GM19328 (cell line): Measurements from ENCODE around the gene OTUD1.

Experiments used
- ATAC-seq: cut with Tn5 transposase; IDR thresholded peaks from one replicate; pipeline ENCODE4 v1.9.1; 2021; ENCODE audit warnings: mild to moderate bottlenecking, moderate library complexity; ENCODE audit not compliant: unreplicated experiment

OTUD1 gene

GRCh38 chr10:23421397-23421796, 17.5 kb upstream of the OTUD1 start:
- no peak for ATAC-seq

GRCh38 chr10:23422003-23422411, 16.9 kb upstream of the OTUD1 start:
- ATAC-seq: no peak

GRCh38 chr10:23432166-23432565, 6.7 kb upstream of the OTUD1 start:
- ATAC-seq: no peak

- no peak for ATAC-seq
Observed at GRCh38 chr10:23432639-23433038, 6.2 kb upstream of the OTUD1 start.

- ATAC-seq: no peak
Observed at GRCh38 chr10:23433701-23434100, 5.2 kb upstream of the OTUD1 start.

- ATAC-seq: no peak
Observed at GRCh38 chr10:23435378-23435777, 3.5 kb upstream of the OTUD1 start.

GRCh38 chr10:23436983-23437382, 1.9 kb upstream of the OTUD1 start:
- no peak for ATAC-seq

GRCh38 chr10:23437963-23438546, 820 bp upstream of the OTUD1 start:
- ATAC-seq: no peak

- ATAC-seq: peak; percentile 13
Observed at GRCh38 chr10:23439452-23439960, 631 bp downstream of the OTUD1 start.

- peak; percentile 10 for ATAC-seq
Observed at GRCh38 chr10:23439961-23440889, 1.4 kb downstream of the OTUD1 start.

GRCh38 chr10:23441251-23441650, 2.4 kb downstream of the OTUD1 start:
- no peak for ATAC-seq

- ATAC-seq: no peak
Observed at GRCh38 chr10:23442936-23443335, 4.1 kb downstream of the OTUD1 start.

GRCh38 chr10:23445591-23445990, 6.7 kb downstream of the OTUD1 start:
- ATAC-seq: no peak

- no peak for ATAC-seq
Observed at GRCh38 chr10:23448323-23448722, 9.4 kb downstream of the OTUD1 start.

GRCh38 chr10:23448802-23449570, 10.1 kb downstream of the OTUD1 start:
- peak; percentile 85 for ATAC-seq

- no peak for ATAC-seq
Observed at GRCh38 chr10:23452033-23452655, 13.3 kb downstream of the OTUD1 start.

GRCh38 chr10:23453465-23453864, 14.6 kb downstream of the OTUD1 start:
- ATAC-seq: no peak

- no peak for ATAC-seq
Observed at GRCh38 chr10:23457632-23458417, 18.9 kb downstream of the OTUD1 start.

GRCh38 chr10:23459308-23459939, 20.5 kb downstream of the OTUD1 start:
- ATAC-seq: no peak

- ATAC-seq: no peak
Observed at GRCh38 chr10:23461557-23461956, 22.7 kb downstream of the OTUD1 start.
